ENCODE measurements around the gene PLA2G4C.

Gene PLA2G4C

DNA sequence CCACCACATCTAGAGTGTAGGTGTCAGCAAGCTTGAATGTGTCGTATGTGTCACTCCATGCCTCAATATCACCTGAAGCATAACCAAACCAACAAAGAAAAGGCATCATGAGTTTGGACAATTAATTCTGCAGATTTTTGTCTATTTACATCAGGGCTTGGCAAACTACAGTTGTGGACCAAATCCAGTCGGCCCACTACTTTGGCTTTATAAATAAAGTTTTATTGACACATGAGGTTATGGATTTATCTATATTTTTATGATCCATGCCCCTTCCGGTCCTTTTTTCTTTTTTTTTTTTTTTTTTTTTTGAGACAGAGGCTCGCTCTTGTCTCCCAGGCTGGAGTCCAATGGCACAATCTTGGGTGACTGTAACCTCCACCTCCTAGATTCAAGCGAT, 57.5 kb downstream of the PLA2G4C start:
- H2AFZ ChIP-seq (ENCODE audit: low read depth, low read length, severe bottlenecking) = no peak overlapping the region
- no peak overlapping the region for H3K9ac ChIP-seq (ENCODE audit: low read length)
- no peaks in the 10 kb centered on the region for H3K36me3 ChIP-seq (ENCODE audit: low read length)
- H3K79me2 ChIP-seq (ENCODE audit: insufficient read depth, low read length) = no peaks in the 10 kb centered on the region
- no peaks in the 10 kb centered on the region for H4K20me1 ChIP-seq (ENCODE audit: low read depth, low read length)
- H3K27me3 ChIP-seq (ENCODE audit: low read length) = no peaks in the 10 kb centered on the region
- no peaks in the 10 kb centered on the region for H3F3A ChIP-seq (ENCODE audit: insufficient read depth)
- no peaks in the 10 kb centered on the region for H3K9me3 ChIP-seq (ENCODE audit: insufficient read depth, low read length)
- H3K4me3 ChIP-seq (ENCODE audit: insufficient read depth, low read length, poor library complexity, severe bottlenecking) = no peak overlapping the region
- no peak overlapping the region for H3K27ac ChIP-seq (ENCODE audit: low read depth, low read length)
- TF ChIP-seq EZH2phosphoT487 (conservative IDR thresholded peaks at IDR 0.05; ENCODE audit: low read length) (no peak), CTCF (IDR thresholded peaks at IDR 0.05; ENCODE audit: insufficient read depth, low read length, poor library complexity, severe bottlenecking) (no peak)
- no peaks in the 10 kb centered on the region for H3K9me2 ChIP-seq (replicated peaks; ENCODE audit: insufficient read depth, low read length)
- no peak overlapping the region for H3K4me2 ChIP-seq (ENCODE audit: low read depth, low read length, poor library complexity, severe bottlenecking)

DNA sequence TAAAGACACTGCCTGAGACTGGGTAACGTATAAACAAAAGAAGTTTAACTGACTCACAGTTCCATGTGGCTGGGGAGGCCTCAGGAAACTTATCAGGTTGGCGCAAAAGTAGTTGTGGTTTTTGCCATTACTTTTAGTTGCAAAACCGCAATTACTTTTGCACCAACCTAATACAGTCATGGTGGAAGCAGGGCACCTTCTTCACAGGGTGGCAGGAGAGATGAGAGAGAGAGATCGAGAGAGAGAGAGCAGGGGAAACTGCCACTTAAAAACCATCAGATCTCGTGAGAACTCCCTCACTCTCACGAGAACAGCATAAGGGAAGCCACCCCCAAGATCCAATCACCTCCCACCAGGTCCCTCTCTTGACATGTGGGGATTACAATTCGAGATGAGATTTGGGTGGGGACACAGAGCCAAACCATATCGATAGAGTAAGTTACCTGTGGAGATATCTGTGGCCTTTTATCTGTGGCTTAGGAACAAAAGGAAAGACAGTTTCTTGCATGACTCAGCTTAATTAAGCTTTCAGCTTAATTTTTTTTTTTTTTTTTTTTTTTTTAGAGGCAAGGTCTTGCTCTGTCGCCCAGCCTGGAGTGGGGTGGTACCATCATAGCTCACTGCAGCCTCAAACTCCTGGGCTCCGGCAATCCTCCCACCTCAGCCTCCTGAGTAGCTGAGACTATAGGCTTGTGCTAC, 59.1 kb downstream of the PLA2G4C start:
- H3K36me3 ChIP-seq (ENCODE audit: low read length) = no peaks in the 10 kb centered on the region
- no peaks in the 10 kb centered on the region for H3K9me3 ChIP-seq (ENCODE audit: insufficient read depth, low read length)
- H3K27ac ChIP-seq (ENCODE audit: low read depth, low read length) = no peak overlapping the region
- TF ChIP-seq EZH2phosphoT487 (conservative IDR thresholded peaks at IDR 0.05; ENCODE audit: low read length) = no peak
- no peak for TF ChIP-seq CTCF (IDR thresholded peaks at IDR 0.05; ENCODE audit: insufficient read depth, low read length, poor library complexity, severe bottlenecking)
- no peaks in the 10 kb centered on the region for H3K27me3 ChIP-seq (ENCODE audit: low read length)
- H3F3A ChIP-seq (ENCODE audit: insufficient read depth) = no peaks in the 10 kb centered on the region
- no peaks in the 10 kb centered on the region for H3K9me2 ChIP-seq (replicated peaks; ENCODE audit: insufficient read depth, low read length)
- no peaks in the 10 kb centered on the region for H3K79me2 ChIP-seq (ENCODE audit: insufficient read depth, low read length)
- H3K4me2 ChIP-seq (ENCODE audit: low read depth, low read length, poor library complexity, severe bottlenecking) = no peak overlapping the region
- H3K4me3 ChIP-seq (ENCODE audit: insufficient read depth, low read length, poor library complexity, severe bottlenecking) = no peak overlapping the region
- H2AFZ ChIP-seq (ENCODE audit: low read depth, low read length, severe bottlenecking) = no peak overlapping the region
- H3K9ac ChIP-seq (ENCODE audit: low read length) = no peak overlapping the region
- no peaks in the 10 kb centered on the region for H4K20me1 ChIP-seq (ENCODE audit: low read depth, low read length)

- no peaks in the 10 kb centered on the region for H4K20me1 ChIP-seq (ENCODE audit: low read depth, low read length)
- H3K4me2 ChIP-seq (ENCODE audit: low read depth, low read length, poor library complexity, severe bottlenecking) = no peak overlapping the region
- no peak overlapping the region for H3K4me3 ChIP-seq (ENCODE audit: insufficient read depth, low read length, poor library complexity, severe bottlenecking)
- no peak overlapping the region for H2AFZ ChIP-seq (ENCODE audit: low read depth, low read length, severe bottlenecking)
- H3K79me2 ChIP-seq (ENCODE audit: insufficient read depth, low read length) = no peaks in the 10 kb centered on the region
- H3K9ac ChIP-seq (ENCODE audit: low read length) = no peak overlapping the region
- no peaks in the 10 kb centered on the region for H3K9me2 ChIP-seq (replicated peaks; ENCODE audit: insufficient read depth, low read length)
- TF ChIP-seq EZH2phosphoT487 (conservative IDR thresholded peaks at IDR 0.05; ENCODE audit: low read length) (no peak), CTCF (IDR thresholded peaks at IDR 0.05; ENCODE audit: insufficient read depth, low read length, poor library complexity, severe bottlenecking) (no peak)
- no peaks in the 10 kb centered on the region for H3K27me3 ChIP-seq (ENCODE audit: low read length)
- H3K36me3 ChIP-seq (ENCODE audit: low read length) = no peaks in the 10 kb centered on the region
- H3K9me3 ChIP-seq (ENCODE audit: insufficient read depth, low read length) = no peaks in the 10 kb centered on the region
- no peaks in the 10 kb centered on the region for H3F3A ChIP-seq (ENCODE audit: insufficient read depth)
- no peak overlapping the region for H3K27ac ChIP-seq (ENCODE audit: low read depth, low read length)
Observed at GRCh38 chr19:48044561-48044960, 66.1 kb downstream of the PLA2G4C start.
